NB4 (cell line): Measurements from ENCODE around the gene GALK2.

ENCODE experiments used
- POLR2A ChIP-seq: IDR thresholded peaks from 2 replicates; pipeline ENCODE4 v1.6.1; 2011; ENCODE audit warnings: mild to moderate bottlenecking; ENCODE audit not compliant: insufficient read length; ENCODE audit errors: extremely low read depth
- TF ChIP-seq, protein P1 (sequence below): IDR thresholded peaks from one replicate; pipeline ENCODE4 v1.5.1; 2012; ENCODE audit warnings: low read depth, low read length

DNA sequence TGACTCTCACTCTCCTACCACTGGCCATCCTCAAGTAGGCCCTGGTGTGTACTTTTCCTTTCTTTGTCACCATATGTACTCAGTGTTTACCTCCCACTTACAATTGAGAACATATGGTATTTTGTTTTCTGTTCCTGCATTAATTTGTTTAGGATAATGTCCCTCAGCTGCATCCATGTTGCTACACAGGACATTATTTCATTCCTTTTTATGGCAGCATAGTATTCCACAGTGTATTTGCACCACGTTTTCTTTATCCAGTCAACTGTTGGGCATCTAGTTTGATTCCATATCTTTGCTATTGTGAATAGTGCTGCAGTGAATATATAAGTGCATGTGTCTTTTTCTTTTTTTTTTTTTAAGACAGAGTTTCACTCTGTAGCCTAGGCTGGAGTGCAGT lies 126.2 kb downstream of the GALK2 start:
- TF ChIP-seq, protein P1, sequence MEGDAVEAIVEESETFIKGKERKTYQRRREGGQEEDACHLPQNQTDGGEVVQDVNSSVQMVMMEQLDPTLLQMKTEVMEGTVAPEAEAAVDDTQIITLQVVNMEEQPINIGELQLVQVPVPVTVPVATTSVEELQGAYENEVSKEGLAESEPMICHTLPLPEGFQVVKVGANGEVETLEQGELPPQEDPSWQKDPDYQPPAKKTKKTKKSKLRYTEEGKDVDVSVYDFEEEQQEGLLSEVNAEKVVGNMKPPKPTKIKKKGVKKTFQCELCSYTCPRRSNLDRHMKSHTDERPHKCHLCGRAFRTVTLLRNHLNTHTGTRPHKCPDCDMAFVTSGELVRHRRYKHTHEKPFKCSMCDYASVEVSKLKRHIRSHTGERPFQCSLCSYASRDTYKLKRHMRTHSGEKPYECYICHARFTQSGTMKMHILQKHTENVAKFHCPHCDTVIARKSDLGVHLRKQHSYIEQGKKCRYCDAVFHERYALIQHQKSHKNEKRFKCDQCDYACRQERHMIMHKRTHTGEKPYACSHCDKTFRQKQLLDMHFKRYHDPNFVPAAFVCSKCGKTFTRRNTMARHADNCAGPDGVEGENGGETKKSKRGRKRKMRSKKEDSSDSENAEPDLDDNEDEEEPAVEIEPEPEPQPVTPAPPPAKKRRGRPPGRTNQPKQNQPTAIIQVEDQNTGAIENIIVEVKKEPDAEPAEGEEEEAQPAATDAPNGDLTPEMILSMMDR, result no peak
- no peak for TF ChIP-seq POLR2A
